Activated naive CD4-positive, alpha-beta T cell treated with anti-CD3 and anti-CD28 coated beads, Interleukin-2, amount 50 U/mL, for 72 hours (primary cell): ENCODE results near the gene MCUR1. TPM values are rescaled to one million over a fixed set of nuclear protein-coding genes. Genes with fewer than 3 reads are reported as not detected.
"Not testable (repeated sequence)": the region's sequence is repeated elsewhere in the genome, so short reads cannot be mapped to it uniquely, and the experiment has no call there.

Experiments
- ATAC-seq, 2 donors: fragments of 150-1000 bp; cut with Tn5 transposase; 2 replicates each; pipeline ENCODE4 v1.10.0; 2021; ENCODE audit warnings: mild to moderate bottlenecking in 2 of 2, moderate library complexity in 2 of 2
- DNase-seq, 2 donors: peaks; one replicate each; pipeline ENCODE4 v3.0.0; 2021 to 2022; ENCODE audit warnings: low spot score in 2 of 2
- H3K27ac Mint-ChIP-seq, 2 donors: one replicate each; pipeline ENCODE4 v1.8.0; 2022; ENCODE audit warnings: mild to moderate bottlenecking in 2 of 2, mixed read lengths in 2 of 2
- H3K36me3 Mint-ChIP-seq, 2 donors: one replicate each; pipeline ENCODE4 v1.8.0; 2022; ENCODE audit warnings: mixed read lengths in 2 of 2
- H3K9me3 Mint-ChIP-seq, 2 donors: one replicate each; pipeline ENCODE4 v1.8.0; 2022; ENCODE audit warnings: mixed read lengths in 2 of 2
- total RNA-seq, 2 donors: library from RNA; stranded (reverse); gene quantifications; one replicate each; pipeline ENCODE4 v1.2.3, GENCODE V29; 2022

Gene MCUR1, protein sequence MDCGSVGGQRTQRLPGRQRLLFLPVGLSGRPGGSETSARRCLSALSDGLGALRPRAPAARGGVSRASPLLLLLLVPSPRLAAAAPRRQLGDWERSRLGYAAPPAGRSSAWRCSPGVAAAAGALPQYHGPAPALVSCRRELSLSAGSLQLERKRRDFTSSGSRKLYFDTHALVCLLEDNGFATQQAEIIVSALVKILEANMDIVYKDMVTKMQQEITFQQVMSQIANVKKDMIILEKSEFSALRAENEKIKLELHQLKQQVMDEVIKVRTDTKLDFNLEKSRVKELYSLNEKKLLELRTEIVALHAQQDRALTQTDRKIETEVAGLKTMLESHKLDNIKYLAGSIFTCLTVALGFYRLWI
- total RNA-seq = 10 to 100 TPM; 27.4 to 33.0 TPM

DNA sequence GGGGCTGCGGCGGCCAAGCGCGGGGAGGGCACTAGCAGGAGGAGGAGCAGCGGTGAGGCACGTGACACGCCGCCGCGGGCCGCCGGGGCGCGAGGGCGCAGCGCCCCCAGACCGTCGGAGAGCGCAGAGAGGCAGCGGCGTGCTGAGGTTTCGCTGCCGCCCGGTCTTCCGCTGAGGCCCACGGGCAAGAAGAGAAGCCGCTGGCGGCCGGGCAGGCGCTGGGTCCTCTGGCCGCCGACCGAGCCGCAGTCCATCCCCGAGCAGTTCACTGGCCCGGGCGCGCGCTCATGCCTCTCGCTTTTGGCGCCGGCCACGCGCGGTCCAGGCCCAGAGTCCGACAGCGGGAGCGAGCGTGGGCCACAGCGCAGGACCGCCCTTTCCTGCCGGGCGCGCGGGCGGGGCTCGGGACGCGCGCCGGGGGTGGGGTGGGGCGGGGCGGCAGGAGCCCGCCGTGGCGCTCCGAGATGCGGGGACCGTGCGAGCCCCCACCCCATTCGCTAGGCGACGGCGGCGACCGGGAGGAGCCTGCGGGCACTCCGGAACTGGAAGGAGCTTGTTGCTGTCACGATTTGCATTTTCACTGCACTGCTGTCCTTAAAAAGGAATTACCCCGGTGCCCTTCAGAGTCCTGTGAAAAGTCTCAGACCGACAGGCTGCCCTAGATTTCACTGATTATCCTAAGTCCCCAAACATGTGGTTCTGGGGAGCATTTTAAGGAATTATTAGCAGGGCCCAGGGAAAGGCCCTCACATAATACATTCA lies at the start of gene MCUR1:
Gene MCUR1, minus strand, starts transcription at position 382 of the 762 bp plus-strand sequence. Its CDS starts 128 bp downstream, at position 254.
- peak; percentile 87 to 91 for ATAC-seq
- Mint-ChIP-seq H3K36me3 (peaks cover 0 to 2% of the 10 kb centered on the region in 2 donors), H3K27ac (peak within 1 kb of the TSS; percentile 55 to 83), H3K9me3 (no peaks in the 10 kb centered on the region)
- DNase-seq = peak; percentile 80 to 88

GRCh38 chr6:13863699-13864155 lies 49.4 kb upstream of the MCUR1 start:
- DNase-seq = no peak
- no peak overlapping the region for H3K27ac Mint-ChIP-seq
- H3K9me3 Mint-ChIP-seq = no peaks in the 10 kb centered on the region
- H3K36me3 Mint-ChIP-seq = peaks cover 5 to 9% of the 10 kb centered on the region in 2 donors
- ATAC-seq = no peak

- not testable (repeated sequence) for DNase-seq, H3K9me3 Mint-ChIP-seq, H3K36me3 Mint-ChIP-seq, H3K27ac Mint-ChIP-seq, ATAC-seq
Observed at GRCh38 chr6:13860556-13861185, 46.3 kb upstream of the MCUR1 start.

GRCh38 chr6:13859871-13860555 lies 45.7 kb upstream of the MCUR1 start:
- Mint-ChIP-seq H3K36me3 (peaks cover 5 to 9% of the 10 kb centered on the region in 2 donors), H3K9me3 (no peaks in the 10 kb centered on the region), H3K27ac (no peak overlapping the region)
- DNase-seq (no peak), ATAC-seq (no peak)

DNA sequence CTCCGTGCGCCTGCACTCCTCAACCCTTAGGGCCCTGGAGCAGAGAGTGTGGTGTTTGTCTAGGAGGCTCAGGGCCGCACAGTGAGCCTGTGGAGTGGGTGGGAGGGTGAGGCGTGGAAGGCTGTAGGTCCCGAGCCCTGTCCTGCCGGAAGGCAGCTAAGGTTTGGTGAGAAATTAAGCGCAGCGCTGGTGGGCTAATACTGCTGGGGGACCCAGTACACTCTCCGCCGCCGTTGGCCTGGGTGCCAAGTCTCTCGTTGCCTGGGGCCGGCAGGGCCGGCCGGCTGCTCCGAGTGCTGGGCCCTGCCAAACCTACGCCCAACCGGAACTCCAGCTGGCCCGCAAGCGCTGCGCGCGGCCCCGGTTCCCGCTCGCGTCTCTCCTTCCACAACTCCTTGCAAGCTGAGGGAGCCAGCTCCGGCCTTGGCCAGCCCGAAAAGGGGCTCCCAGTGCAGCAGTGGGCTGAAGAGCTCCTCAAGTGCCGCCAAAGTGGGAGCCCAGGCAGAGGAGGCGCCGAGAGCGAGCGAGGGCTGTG lies 40.4 kb upstream of the MCUR1 start:
- DNase-seq (no peak), ATAC-seq (no peak)
- H3K27ac Mint-ChIP-seq = no peak overlapping the region
- H3K9me3 Mint-ChIP-seq = peaks cover 0 to 8% of the 10 kb centered on the region in 2 donors
- no peaks in the 10 kb centered on the region for H3K36me3 Mint-ChIP-seq

- no peaks in the 10 kb centered on the region for H3K36me3 Mint-ChIP-seq
- H3K9me3 Mint-ChIP-seq = peaks cover 0 to 8% of the 10 kb centered on the region in 2 donors
- no peak for DNase-seq
- H3K27ac Mint-ChIP-seq = no peak overlapping the region
- ATAC-seq = no peak
Observed at GRCh38 chr6:13853871-13854270, 39.5 kb upstream of the MCUR1 start.

GRCh38 chr6:13851803-13852202 lies 37.4 kb upstream of the MCUR1 start:
- H3K36me3 Mint-ChIP-seq = no peaks in the 10 kb centered on the region
- no peak overlapping the region for H3K27ac Mint-ChIP-seq

GRCh38 chr6:13851330-13851729 lies 37.0 kb upstream of the MCUR1 start:
- no peak for DNase-seq
- ATAC-seq = no peak
- peaks cover 0 to 8% of the 10 kb centered on the region in 2 donors for H3K9me3 Mint-ChIP-seq
- H3K27ac Mint-ChIP-seq = peak overlapping the region in 1 of 2 donors; percentile 57
- H3K36me3 Mint-ChIP-seq = no peaks in the 10 kb centered on the region

More at GRCh38 chr6:13851803-13852202, 37.4 kb upstream of the MCUR1 start:
- DNase-seq = no peak
- H3K9me3 Mint-ChIP-seq = peaks cover 0 to 8% of the 10 kb centered on the region in 2 donors
- no peak for ATAC-seq

DNA sequence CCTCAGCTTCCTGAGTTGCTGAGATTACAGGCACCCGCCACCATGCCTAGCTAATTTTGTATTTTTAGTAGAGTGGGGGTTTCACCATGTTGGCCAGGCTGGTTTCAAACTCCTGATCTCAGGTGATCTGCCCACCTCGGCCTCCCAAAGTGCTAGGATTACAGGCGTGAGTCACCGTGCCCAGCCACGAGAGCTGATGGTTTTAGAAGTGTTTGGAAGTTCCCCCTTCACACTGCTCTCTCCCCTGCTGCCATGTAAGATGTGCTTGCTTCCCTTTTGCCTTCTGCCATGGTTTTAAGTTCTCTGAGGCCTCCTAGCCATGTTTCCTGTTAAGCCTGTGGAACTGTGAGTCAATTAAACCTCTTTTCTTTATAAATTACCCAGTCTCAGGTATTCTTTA lies 36.3 kb upstream of the MCUR1 start:
- peak in 1 of 2 donors; percentile 47 for ATAC-seq
- not testable (repeated sequence) for DNase-seq, H3K9me3 Mint-ChIP-seq, H3K36me3 Mint-ChIP-seq
- H3K27ac Mint-ChIP-seq = peak overlapping the region in 1 of 2 donors; percentile 57

DNA sequence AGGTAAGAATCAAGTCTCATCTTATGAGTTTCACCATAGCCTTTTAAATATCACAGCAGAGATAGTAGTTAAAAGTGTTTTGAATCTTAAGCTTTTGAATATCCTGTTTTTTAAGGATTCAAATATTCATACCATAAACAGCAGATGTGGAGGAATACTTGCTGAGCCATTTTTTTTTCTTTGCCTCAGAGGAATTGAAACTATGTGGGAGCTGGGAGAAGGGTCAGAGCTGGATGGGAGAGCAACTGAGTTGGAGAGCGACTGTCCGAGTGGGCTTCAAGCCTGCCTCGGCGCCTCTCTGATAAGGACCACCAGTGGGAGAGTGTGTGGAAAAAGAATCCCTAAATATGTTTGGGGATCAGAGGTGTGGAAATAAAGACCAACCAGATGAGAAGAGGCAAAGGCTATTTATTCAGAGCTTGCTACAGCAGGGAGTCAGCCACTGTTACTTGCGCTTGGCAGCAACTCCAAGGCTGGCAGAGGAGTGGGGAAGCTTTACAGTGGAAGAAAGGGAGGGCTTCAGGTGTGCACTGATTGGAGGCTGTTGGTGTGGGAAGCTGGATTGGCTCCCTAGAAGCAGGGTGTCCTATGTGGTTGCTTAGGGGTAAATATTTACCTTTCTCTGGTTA lies 34.3 kb upstream of the MCUR1 start:
- ATAC-seq = no peak
- H3K36me3 Mint-ChIP-seq = no peaks in the 10 kb centered on the region
- H3K27ac Mint-ChIP-seq = no peak overlapping the region
- H3K9me3 Mint-ChIP-seq = peaks cover 0 to 8% of the 10 kb centered on the region in 2 donors
- DNase-seq = no peak

DNA sequence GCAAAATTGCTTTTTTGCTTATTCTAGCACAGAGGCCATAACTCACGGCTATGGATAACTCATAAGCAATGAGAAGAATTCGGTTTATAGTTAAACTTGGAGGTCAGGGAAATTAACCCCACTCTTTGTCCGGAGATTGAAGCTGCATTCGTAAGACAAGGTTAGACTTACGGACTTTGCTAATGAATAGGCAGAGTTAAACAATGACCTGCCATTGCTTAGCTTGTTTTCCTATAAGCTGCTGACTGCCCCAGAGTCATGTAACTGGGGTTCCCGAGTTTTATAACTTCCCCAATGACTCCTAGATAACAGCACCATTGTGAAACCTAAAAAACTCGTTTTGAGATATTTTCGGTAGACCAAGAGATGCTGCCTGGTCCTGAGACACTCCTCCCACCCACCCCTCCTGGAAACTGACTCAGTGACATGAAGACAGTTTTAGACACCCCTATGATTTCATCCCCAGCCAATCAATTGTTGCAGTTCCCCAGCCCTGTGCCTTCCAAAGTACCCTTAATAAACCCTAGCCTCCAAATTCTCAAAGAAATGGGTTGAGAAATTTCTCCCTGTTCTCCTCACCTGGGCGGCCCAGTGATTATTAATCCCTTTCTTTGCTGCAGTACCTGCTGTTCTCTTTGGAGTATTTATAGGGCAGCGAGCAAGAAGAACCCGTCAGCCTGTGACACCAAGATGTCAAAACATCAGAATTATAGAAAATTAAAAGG lies 33.1 kb upstream of the MCUR1 start:
- DNase-seq (no peak), ATAC-seq (no peak)
- H3K36me3 Mint-ChIP-seq = no peaks in the 10 kb centered on the region
- H3K27ac Mint-ChIP-seq = no peak overlapping the region
- peaks cover 0 to 8% of the 10 kb centered on the region in 2 donors for H3K9me3 Mint-ChIP-seq

- no peak overlapping the region for H3K27ac Mint-ChIP-seq
- no peak for ATAC-seq
- peaks cover 0 to 8% of the 10 kb centered on the region in 2 donors for H3K9me3 Mint-ChIP-seq
- DNase-seq = no peak
- H3K36me3 Mint-ChIP-seq = no peaks in the 10 kb centered on the region
Observed at GRCh38 chr6:13846841-13847240, 32.5 kb upstream of the MCUR1 start.

DNA sequence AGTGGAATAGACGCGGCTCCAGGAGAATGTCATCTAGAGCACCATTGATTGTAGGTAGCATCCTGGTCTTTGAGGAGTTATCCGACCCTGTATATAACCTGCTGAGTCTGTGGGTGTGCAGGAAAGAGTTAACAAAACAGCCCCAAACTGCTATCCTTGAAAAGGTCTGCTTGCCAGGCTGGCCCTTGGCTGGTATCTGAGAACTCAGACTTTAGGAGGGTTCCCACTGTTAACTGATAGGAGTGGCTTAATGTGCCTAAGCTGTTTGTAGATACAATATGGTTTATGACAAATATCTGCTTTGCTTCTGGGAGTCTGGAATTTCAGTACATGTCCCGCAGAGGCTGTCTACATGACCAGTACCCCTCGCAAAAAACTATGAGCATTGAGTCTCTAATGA lies 27.6 kb upstream of the MCUR1 start:
- H3K36me3 Mint-ChIP-seq = no peaks in the 10 kb centered on the region
- DNase-seq (no peak), ATAC-seq (no peak)
- no peak overlapping the region for H3K27ac Mint-ChIP-seq
- peaks cover 0 to 1% of the 10 kb centered on the region in 2 donors for H3K9me3 Mint-ChIP-seq

- H3K27ac Mint-ChIP-seq = no peak overlapping the region
- no peaks in the 10 kb centered on the region for H3K36me3 Mint-ChIP-seq
- DNase-seq = no peak
- peaks cover 0 to 3% of the 10 kb centered on the region in 2 donors for H3K9me3 Mint-ChIP-seq
- no peak for ATAC-seq
Observed at GRCh38 chr6:13838616-13839015, 24.3 kb upstream of the MCUR1 start.

DNA sequence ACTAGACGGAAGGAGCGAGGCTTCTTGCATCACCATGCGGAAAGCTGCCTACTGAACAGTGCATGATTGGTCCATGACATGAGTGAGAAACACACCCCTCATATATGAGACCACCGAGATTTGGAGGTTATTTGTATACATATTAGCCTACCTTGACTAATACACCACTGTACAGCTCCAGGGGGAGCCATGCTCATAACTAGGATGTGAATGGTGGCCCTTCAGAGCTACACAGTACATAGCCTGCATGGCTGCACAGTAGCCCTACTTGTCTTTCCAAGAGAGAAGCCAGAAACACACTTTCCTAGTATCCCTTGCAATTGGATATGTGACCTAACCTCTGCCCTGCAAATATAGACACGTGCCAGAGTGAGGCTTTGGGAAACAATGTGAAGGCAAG lies 21.8 kb upstream of the MCUR1 start:
- DNase-seq = no peak
- ATAC-seq = no peak
- Mint-ChIP-seq H3K9me3 (peaks cover 0 to 3% of the 10 kb centered on the region in 2 donors), H3K27ac (no peak overlapping the region), H3K36me3 (no peaks in the 10 kb centered on the region)
